Keratinocyte (primary cell): ENCODE data around the gene SIGLEC9. TPM values are rescaled to one million over a fixed set of nuclear protein-coding genes. Genes with fewer than 3 reads are reported as not detected.

Experiments
- DNase-seq: peaks from one replicate; pipeline ENCODE4 v3.0.0-alpha.2; 2011; ENCODE audit warnings: low read depth, missing footprints, low spot score
- FAIRE-seq: peaks from 2 replicates; lab custom pipeline; 2011; peaks lifted over from hg19 to GRCh38; lab: Jason Lieb, UNC
- H2AFZ ChIP-seq: 2 replicates; pipeline ENCODE4 v1.6.0; 2012; ENCODE audit warnings: low read length, control low read depth, inconsistent platforms; ENCODE audit not compliant: control insufficient read depth
- H3K27ac ChIP-seq: 2 replicates; pipeline ENCODE4 v1.5.1; 2011; ENCODE audit warnings: low read length; ENCODE audit not compliant: control insufficient read depth, insufficient read depth
- H3K27me3 ChIP-seq: 3 replicates; pipeline ENCODE4 v1.6.0; 2011; ENCODE audit warnings: low read length; ENCODE audit not compliant: control insufficient read depth, insufficient read depth; ENCODE audit errors: extremely low read depth
- H3K36me3 ChIP-seq, 2 experiments: 2 replicates in 1 of 2; 3 replicates in 1 of 2; pipeline ENCODE4 v1.5.1; 2011; ENCODE audit warnings: low read length in 2 of 2, mild to moderate bottlenecking in 1 of 2; ENCODE audit not compliant: control insufficient read depth in 2 of 2, insufficient read depth in 2 of 2; ENCODE audit errors: extremely low read depth in 1 of 2
- H3K4me1 ChIP-seq: 3 replicates; pipeline ENCODE4 v1.5.1; 2011; ENCODE audit warnings: low read length; ENCODE audit not compliant: control insufficient read depth, insufficient read depth; ENCODE audit errors: extremely low read depth
- H3K4me2 ChIP-seq: 3 replicates; pipeline ENCODE4 v1.6.0; 2011; ENCODE audit warnings: low read depth, low read length; ENCODE audit not compliant: control insufficient read depth, insufficient read depth; ENCODE audit errors: extremely low read depth
- H3K4me3 ChIP-seq, 3 experiments: fragments of 200-600 bp in 1 of 3; sonication (generic) in 1 of 3; 2 replicates in 2 of 3; 3 replicates in 1 of 3; pipeline ENCODE4 v1.5.1; 2011 to 2016; ENCODE audit warnings: low read length in 3 of 3, mild to moderate bottlenecking in 3 of 3, control low read depth in 2 of 3, inconsistent platforms in 1 of 3, low read depth in 1 of 3, mixed read lengths in 1 of 3, mixed run types in 1 of 3, moderate library complexity in 1 of 3; ENCODE audit not compliant: control insufficient read depth in 2 of 3, insufficient read depth in 2 of 3; ENCODE audit errors: extremely low read depth in 1 of 3
- H3K79me2 ChIP-seq: 2 replicates; pipeline ENCODE4 v1.6.0; 2012; ENCODE audit warnings: low read length; ENCODE audit not compliant: control insufficient read depth, insufficient read depth
- H3K9ac ChIP-seq: 3 replicates; pipeline ENCODE4 v1.6.0; 2011; ENCODE audit warnings: low read length; ENCODE audit not compliant: control insufficient read depth, insufficient read depth; ENCODE audit errors: extremely low read depth
- H3K9me1 ChIP-seq: 3 replicates; pipeline ENCODE4 v1.6.0; 2011; ENCODE audit warnings: low read length; ENCODE audit not compliant: control insufficient read depth, insufficient read depth; ENCODE audit errors: extremely low read depth
- H3K9me3 ChIP-seq: 2 replicates; pipeline ENCODE4 v1.5.1; 2012; ENCODE audit warnings: low read depth, low read length; ENCODE audit not compliant: control insufficient read depth
- H4K20me1 ChIP-seq: 3 replicates; pipeline ENCODE4 v1.6.0; 2011; ENCODE audit warnings: low read length; ENCODE audit not compliant: control insufficient read depth, insufficient read depth; ENCODE audit errors: extremely low read depth
- EZH2 ChIP-seq: IDR thresholded peaks from one replicate; pipeline ENCODE4 v1.6.1; 2012; ENCODE audit warnings: inconsistent platforms, mild to moderate bottlenecking, low read length, moderate library complexity
- dilution Hi-C: fragments of 300-500 bp; cut with MboI; formaldehyde crosslinking; loops from one replicate; pipeline ENCODE4 v1.7.0; 2020; ENCODE audit warnings: low sequenced_read_pairs; ENCODE audit not compliant: extremely low pct_ligation_motif_present
- polyA plus RNA-seq, 5 experiments: library from polyadenylated mRNA; depleted of rRNA in 3 of 5; stranded (reverse) in 3 of 5; stranded (forward) in 1 of 5; unstranded in 1 of 5; fragments of >200 nt; gene quantifications; 1 replicate in 1 of 5; 2 replicates in 3 of 5; 3 replicates in 1 of 5; pipeline versions ENCODE4 v1.2.1 to v1.2.3, GENCODE V29; 2011 to 2012; ENCODE audit warnings: missing spikeins in 2 of 5, low read depth in 1 of 5, low replicate concordance in 1 of 5
- TF ChIP-seq, protein P1 (sequence below), 3 experiments: IDR thresholded peaks in 1 of 3; conservative IDR thresholded peaks in 1 of 3; optimal IDR thresholded peaks in 1 of 3; 2 replicates in 2 of 3; 3 replicates in 1 of 3; pipeline versions ENCODE3 to v1.5.1; 2011; ENCODE audit warnings: low read length in 3 of 3, mild to moderate bottlenecking in 3 of 3, moderate library complexity in 2 of 3, control low read depth in 1 of 3, inconsistent platforms in 1 of 3; ENCODE audit not compliant: insufficient read depth in 2 of 3; ENCODE audit errors: extremely low read depth in 1 of 3

Gene SIGLEC9
- polyA plus RNA-seq, 1 donor (not counting 4 experiments of a cell fraction or from before 2014, with no cell fraction given) = not detected

DNA sequence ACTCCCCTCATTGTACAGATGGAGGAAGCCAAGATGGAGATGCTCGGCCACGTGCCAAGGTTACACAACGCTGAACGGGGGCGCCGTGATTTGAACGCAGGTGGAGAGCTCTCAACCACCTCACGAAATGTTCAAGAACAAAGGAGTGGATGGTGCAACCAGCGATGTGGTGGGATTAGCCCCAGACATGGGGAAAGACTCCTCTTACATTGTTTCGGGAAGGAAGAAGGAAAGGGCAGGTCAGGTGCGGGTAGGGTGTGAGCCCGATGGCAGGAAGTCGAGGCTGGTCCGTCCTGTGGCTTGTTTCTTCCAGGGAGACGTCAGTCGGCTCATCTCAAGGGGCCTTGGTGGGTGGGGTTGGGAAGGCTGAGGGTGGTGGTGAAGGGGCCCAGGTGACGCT is 34.9 kb upstream of the SIGLEC9 start:
- Histone ChIP-seq H3K27ac (no peak overlapping the region), H3K4me3 (no peak overlapping the region), H3K4me1 (peaks cover 12% of the 10 kb centered on the region), H3K79me2 (no peaks in the 10 kb centered on the region), H3K4me2 (no peak overlapping the region), H3K9me3 (no peaks in the 10 kb centered on the region), H3K36me3 (no peaks in the 10 kb centered on the region), H4K20me1 (no peaks in the 10 kb centered on the region), H2AFZ (no peak overlapping the region), H3K9ac (no peak overlapping the region), H3K9me1 (no peaks in the 10 kb centered on the region), H3K27me3 (no peaks in the 10 kb centered on the region)
- dilution Hi-C loops = no loop called here
- FAIRE-seq (no peak), DNase-seq (no peak)
- no peak for TF ChIP-seq EZH2
- TF ChIP-seq, protein P1, sequence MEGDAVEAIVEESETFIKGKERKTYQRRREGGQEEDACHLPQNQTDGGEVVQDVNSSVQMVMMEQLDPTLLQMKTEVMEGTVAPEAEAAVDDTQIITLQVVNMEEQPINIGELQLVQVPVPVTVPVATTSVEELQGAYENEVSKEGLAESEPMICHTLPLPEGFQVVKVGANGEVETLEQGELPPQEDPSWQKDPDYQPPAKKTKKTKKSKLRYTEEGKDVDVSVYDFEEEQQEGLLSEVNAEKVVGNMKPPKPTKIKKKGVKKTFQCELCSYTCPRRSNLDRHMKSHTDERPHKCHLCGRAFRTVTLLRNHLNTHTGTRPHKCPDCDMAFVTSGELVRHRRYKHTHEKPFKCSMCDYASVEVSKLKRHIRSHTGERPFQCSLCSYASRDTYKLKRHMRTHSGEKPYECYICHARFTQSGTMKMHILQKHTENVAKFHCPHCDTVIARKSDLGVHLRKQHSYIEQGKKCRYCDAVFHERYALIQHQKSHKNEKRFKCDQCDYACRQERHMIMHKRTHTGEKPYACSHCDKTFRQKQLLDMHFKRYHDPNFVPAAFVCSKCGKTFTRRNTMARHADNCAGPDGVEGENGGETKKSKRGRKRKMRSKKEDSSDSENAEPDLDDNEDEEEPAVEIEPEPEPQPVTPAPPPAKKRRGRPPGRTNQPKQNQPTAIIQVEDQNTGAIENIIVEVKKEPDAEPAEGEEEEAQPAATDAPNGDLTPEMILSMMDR (optimal IDR thresholded peaks at IDR 0.05 in 1 of 3, IDR thresholded peaks at IDR 0.05 in 1 of 3, conservative IDR thresholded peaks at IDR 0.05 in 1 of 3; ENCODE audit: extremely low read depth in 1 of 3, insufficient read depth in 2 of 3, low read length in 3 of 3) = no peak

DNA sequence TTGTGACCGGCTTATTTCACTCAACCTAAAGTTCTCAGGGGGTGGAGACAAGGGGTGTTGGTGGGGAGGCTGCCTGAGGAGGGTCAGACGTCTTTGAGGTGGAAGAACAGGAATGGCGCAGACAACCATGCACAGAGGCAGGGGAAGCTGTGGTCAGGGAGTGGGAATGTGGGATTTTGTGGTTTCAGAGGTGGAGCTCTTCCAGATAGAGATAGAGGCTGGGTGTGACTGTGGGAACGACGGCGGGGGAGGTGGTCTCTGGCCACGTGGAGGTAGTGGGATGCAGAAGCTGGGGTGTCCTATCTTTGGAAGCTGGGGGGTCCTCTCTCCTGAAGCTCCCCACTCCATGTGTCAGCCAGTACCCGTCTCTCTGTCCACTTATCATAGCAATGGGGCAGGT is 34.2 kb upstream of the SIGLEC9 start:
- no peak for FAIRE-seq
- H3K4me2 ChIP-seq = no peak overlapping the region
- no peak for DNase-seq
- H3K9me3 ChIP-seq = no peaks in the 10 kb centered on the region
- H3K79me2 ChIP-seq = no peaks in the 10 kb centered on the region
- H2AFZ ChIP-seq = no peak overlapping the region
- no peak overlapping the region for H3K4me3 ChIP-seq
- H3K27ac ChIP-seq = no peak overlapping the region
- no peaks in the 10 kb centered on the region for H4K20me1 ChIP-seq
- H3K36me3 ChIP-seq = no peaks in the 10 kb centered on the region
- no peak overlapping the region for H3K9ac ChIP-seq
- dilution Hi-C loops = no loop called here
- H3K9me1 ChIP-seq = no peaks in the 10 kb centered on the region
- no peaks in the 10 kb centered on the region for H3K27me3 ChIP-seq
- TF ChIP-seq, protein P1 (optimal IDR thresholded peaks at IDR 0.05 in 1 of 3, IDR thresholded peaks at IDR 0.05 in 1 of 3, conservative IDR thresholded peaks at IDR 0.05 in 1 of 3; ENCODE audit: extremely low read depth in 1 of 3, insufficient read depth in 2 of 3, low read length in 3 of 3) = no peak
- TF ChIP-seq EZH2 = no peak
- H3K4me1 ChIP-seq = peaks cover 12% of the 10 kb centered on the region
